Mucosa of stomach (tissue), 1 donor: ENCODE results near the gene NUBP2.

ENCODE experiments used
- H3K27me3 ChIP-seq: one replicate; pipeline ENCODE4 v1.7.0; 2013; ENCODE audit warnings: mild to moderate bottlenecking, low read length; ENCODE audit not compliant: control insufficient read depth, insufficient read depth
- H3K36me3 ChIP-seq: one replicate; pipeline ENCODE4 v1.7.0; 2013; ENCODE audit warnings: low read length; ENCODE audit not compliant: control insufficient read depth, insufficient read depth
- H3K4me1 ChIP-seq: one replicate; pipeline ENCODE4 v1.7.0; 2013; ENCODE audit warnings: mild to moderate bottlenecking, low read length; ENCODE audit not compliant: control insufficient read depth, insufficient read depth
- H3K4me3 ChIP-seq: one replicate; pipeline ENCODE4 v1.7.0; 2013; ENCODE audit warnings: low read length
- H3K9ac ChIP-seq: one replicate; pipeline ENCODE4 v1.7.0; 2013; ENCODE audit warnings: mild to moderate bottlenecking, low read length, moderate library complexity
- H3K9me3 ChIP-seq: one replicate; pipeline ENCODE4 v1.7.0; 2013; ENCODE audit warnings: mild to moderate bottlenecking, low read length, moderate library complexity; ENCODE audit not compliant: control insufficient read depth
- donor health status: Pancreatic carcinoma.

The NUBP2 gene

GRCh38 chr16:1762879-1763520, 19.8 kb upstream of the NUBP2 start:
- no peaks in the 10 kb centered on the region for H3K36me3 ChIP-seq
- no peak overlapping the region for H3K4me3 ChIP-seq
- no peak overlapping the region for H3K9ac ChIP-seq
- H3K27me3 ChIP-seq, result no peaks in the 10 kb centered on the region
- no peaks in the 10 kb centered on the region for H3K9me3 ChIP-seq
- H3K4me1 ChIP-seq, result no peaks in the 10 kb centered on the region

GRCh38 chr16:1763521-1764511, 18.9 kb upstream of the NUBP2 start:
- Histone ChIP-seq H3K27me3 (no peaks in the 10 kb centered on the region), H3K4me3 (no peak overlapping the region), H3K4me1 (no peaks in the 10 kb centered on the region), H3K9ac (no peak overlapping the region), H3K9me3 (no peaks in the 10 kb centered on the region), H3K36me3 (no peaks in the 10 kb centered on the region)

GRCh38 chr16:1764971-1765370, 17.8 kb upstream of the NUBP2 start:
- peaks cover 2% of the 10 kb centered on the region for H3K4me1 ChIP-seq
- H3K9ac ChIP-seq, result no peak overlapping the region
- no peaks in the 10 kb centered on the region for H3K27me3 ChIP-seq
- no peak overlapping the region for H3K4me3 ChIP-seq
- H3K9me3 ChIP-seq, result no peaks in the 10 kb centered on the region
- no peaks in the 10 kb centered on the region for H3K36me3 ChIP-seq

- Histone ChIP-seq H3K27me3 (no peaks in the 10 kb centered on the region), H3K9ac (no peak overlapping the region), H3K9me3 (no peaks in the 10 kb centered on the region), H3K36me3 (no peaks in the 10 kb centered on the region), H3K4me1 (peaks cover 11% of the 10 kb centered on the region), H3K4me3 (no peak overlapping the region)
Observed at GRCh38 chr16:1765826-1766225, 16.9 kb upstream of the NUBP2 start.

- Histone ChIP-seq H3K9me3 (no peaks in the 10 kb centered on the region), H3K4me1 (peaks cover 11% of the 10 kb centered on the region), H3K9ac (no peak overlapping the region), H3K27me3 (no peaks in the 10 kb centered on the region), H3K4me3 (no peak overlapping the region), H3K36me3 (no peaks in the 10 kb centered on the region)
Observed at GRCh38 chr16:1766231-1766630, 16.5 kb upstream of the NUBP2 start.

- no peaks in the 10 kb centered on the region for H3K36me3 ChIP-seq
- no peaks in the 10 kb centered on the region for H3K27me3 ChIP-seq
- peaks cover 11% of the 10 kb centered on the region for H3K4me1 ChIP-seq
- H3K4me3 ChIP-seq, result no peak overlapping the region
- H3K9me3 ChIP-seq, result no peaks in the 10 kb centered on the region
- no peak overlapping the region for H3K9ac ChIP-seq
Observed at GRCh38 chr16:1766701-1767100, 16.1 kb upstream of the NUBP2 start.

GRCh38 chr16:1767116-1767994, 15.4 kb upstream of the NUBP2 start:
- no peak overlapping the region for H3K9ac ChIP-seq
- H3K36me3 ChIP-seq, result no peaks in the 10 kb centered on the region
- H3K9me3 ChIP-seq, result no peaks in the 10 kb centered on the region
- no peak overlapping the region for H3K4me3 ChIP-seq
- no peaks in the 10 kb centered on the region for H3K27me3 ChIP-seq
- H3K4me1 ChIP-seq, result peaks cover 16% of the 10 kb centered on the region

GRCh38 chr16:1768061-1768766, 14.5 kb upstream of the NUBP2 start:
- Histone ChIP-seq H3K36me3 (no peaks in the 10 kb centered on the region), H3K27me3 (no peaks in the 10 kb centered on the region), H3K9me3 (no peaks in the 10 kb centered on the region), H3K9ac (no peak overlapping the region), H3K4me3 (no peak overlapping the region), H3K4me1 (peaks cover 16% of the 10 kb centered on the region)

GRCh38 chr16:1768767-1769401, 13.9 kb upstream of the NUBP2 start:
- Histone ChIP-seq H3K4me3 (no peak overlapping the region), H3K9ac (no peak overlapping the region), H3K36me3 (no peaks in the 10 kb centered on the region), H3K9me3 (no peaks in the 10 kb centered on the region), H3K27me3 (no peaks in the 10 kb centered on the region), H3K4me1 (peaks cover 18% of the 10 kb centered on the region)

GRCh38 chr16:1769402-1770300, 13.1 kb upstream of the NUBP2 start:
- H3K36me3 ChIP-seq, result no peaks in the 10 kb centered on the region
- H3K9me3 ChIP-seq, result no peaks in the 10 kb centered on the region
- no peak overlapping the region for H3K9ac ChIP-seq
- H3K27me3 ChIP-seq, result no peaks in the 10 kb centered on the region
- no peak overlapping the region for H3K4me3 ChIP-seq
- peaks cover 26% of the 10 kb centered on the region for H3K4me1 ChIP-seq
